ENCODE results near the gene CNTN4. TPM values are rescaled to one million over a fixed set of nuclear protein-coding genes. Genes with fewer than 3 reads are reported as not detected.
"Not testable (repeated sequence)": the region's sequence is repeated elsewhere in the genome, so short reads cannot be mapped to it uniquely, and the experiment has no call there.

CNTN4 gene
- total RNA-seq, 1 donor from 2014 or later = not detected

- not testable (repeated sequence) for H3K27me3 Mint-ChIP-seq (ENCODE audit: low read depth, unreplicated experiment); H3K36me3 Mint-ChIP-seq (ENCODE audit: low read depth, unreplicated experiment); H3K27ac Mint-ChIP-seq (ENCODE audit: unreplicated experiment); H2AFZ ChIP-seq (ENCODE audit: low read depth, low read length); H3K4me3 ChIP-seq (ENCODE audit: insufficient read depth, low read depth, low read length); H3K9me3 ChIP-seq (ENCODE audit: insufficient read depth, low read depth, low read length); H3K4me3 Mint-ChIP-seq (ENCODE audit: unreplicated experiment); H3K9me3 Mint-ChIP-seq (ENCODE audit: unreplicated experiment); FAIRE-seq; H3K4me1 Mint-ChIP-seq (ENCODE audit: low read depth, unreplicated experiment); H3K4me2 ChIP-seq (ENCODE audit: low read length); H3K4me1 ChIP-seq (ENCODE audit: insufficient read depth, low read length); H3K36me3 ChIP-seq (ENCODE audit: insufficient read depth, low read length); H4K20me1 ChIP-seq (ENCODE audit: insufficient read depth, low read length); DNase-seq (ENCODE audit: low read depth); H3K27ac ChIP-seq (ENCODE audit: low read depth, low read length); H3K79me2 ChIP-seq (ENCODE audit: insufficient read depth, low read length); H3K27me3 ChIP-seq (ENCODE audit: insufficient read depth, low read length); H3K9ac ChIP-seq (ENCODE audit: low read length)
These were observed 436.1 kb downstream of the CNTN4 start for GRCh38 chr3:2534767-2535166.

DNA sequence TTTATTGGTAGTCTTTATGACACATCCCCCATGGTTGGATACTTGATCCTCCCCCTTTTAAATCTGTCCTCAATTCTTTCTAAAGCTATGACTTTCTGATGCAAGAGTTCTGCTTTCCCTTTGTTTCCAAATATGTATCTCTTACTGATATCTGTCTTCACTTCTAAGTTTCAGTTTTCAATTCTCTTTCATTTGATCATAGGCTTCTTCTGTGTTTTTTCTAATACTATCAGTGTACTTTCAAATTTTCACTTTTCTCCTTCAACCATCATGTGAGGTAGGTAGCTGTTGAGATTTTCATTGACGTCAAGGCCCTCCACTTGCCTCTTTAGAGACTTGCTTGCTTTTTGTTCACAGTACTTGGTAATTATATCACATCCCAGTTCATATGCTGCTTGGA lies 436.5 kb downstream of the CNTN4 start:
- peaks cover 2% of the 10 kb centered on the region for H3K9me3 Mint-ChIP-seq (ENCODE audit: unreplicated experiment)
- Histone ChIP-seq H3K36me3 (ENCODE audit: insufficient read depth, low read length) (no peaks in the 10 kb centered on the region), H3K27me3 (ENCODE audit: insufficient read depth, low read length) (no peaks in the 10 kb centered on the region), H2AFZ (ENCODE audit: low read depth, low read length) (no peak overlapping the region), H3K9ac (ENCODE audit: low read length) (no peak overlapping the region), H4K20me1 (ENCODE audit: insufficient read depth, low read length) (no peaks in the 10 kb centered on the region), H3K4me2 (ENCODE audit: low read length) (no peak overlapping the region), H3K27ac (ENCODE audit: low read depth, low read length) (no peak overlapping the region), H3K79me2 (ENCODE audit: insufficient read depth, low read length) (no peaks in the 10 kb centered on the region), H3K4me3 (ENCODE audit: insufficient read depth, low read depth, low read length) (no peak overlapping the region), H3K9me3 (ENCODE audit: insufficient read depth, low read depth, low read length) (peaks cover 2% of the 10 kb centered on the region), H3K4me1 (ENCODE audit: insufficient read depth, low read length) (no peaks in the 10 kb centered on the region)
- no peak for FAIRE-seq
- no peak for TF ChIP-seq CTCF (IDR thresholded peaks at IDR 0.05; ENCODE audit: insufficient read depth, low read depth, low read length)
- no peak for TF ChIP-seq EZH2 (IDR thresholded peaks at IDR 0.05; ENCODE audit: insufficient read depth, low read length)
- H3K4me1 Mint-ChIP-seq (ENCODE audit: low read depth, unreplicated experiment) = no peaks in the 10 kb centered on the region
- H3K27ac Mint-ChIP-seq (ENCODE audit: unreplicated experiment) = no peak overlapping the region
- no peak overlapping the region for H3K4me3 Mint-ChIP-seq (ENCODE audit: unreplicated experiment)
- H3K36me3 Mint-ChIP-seq (ENCODE audit: low read depth, unreplicated experiment) = no peaks in the 10 kb centered on the region
- DNase-seq (ENCODE audit: low read depth) = no peak
- no peaks in the 10 kb centered on the region for H3K27me3 Mint-ChIP-seq (ENCODE audit: low read depth, unreplicated experiment)

GRCh38 chr3:2536575-2536974 lies 437.9 kb downstream of the CNTN4 start:
- Mint-ChIP-seq H3K36me3 (ENCODE audit: low read depth, unreplicated experiment) (no peaks in the 10 kb centered on the region), H3K4me1 (ENCODE audit: low read depth, unreplicated experiment) (no peaks in the 10 kb centered on the region), H3K27ac (ENCODE audit: unreplicated experiment) (no peak overlapping the region), H3K9me3 (ENCODE audit: unreplicated experiment) (peaks cover 2% of the 10 kb centered on the region), H3K27me3 (ENCODE audit: low read depth, unreplicated experiment) (no peaks in the 10 kb centered on the region), H3K4me3 (ENCODE audit: unreplicated experiment) (no peak overlapping the region)
- TF ChIP-seq CTCF (IDR thresholded peaks at IDR 0.05; ENCODE audit: insufficient read depth, low read depth, low read length) (no peak), EZH2 (IDR thresholded peaks at IDR 0.05; ENCODE audit: insufficient read depth, low read length) (no peak)
- no peaks in the 10 kb centered on the region for H3K27me3 ChIP-seq (ENCODE audit: insufficient read depth, low read length)
- no peaks in the 10 kb centered on the region for H3K4me1 ChIP-seq (ENCODE audit: insufficient read depth, low read length)
- no peaks in the 10 kb centered on the region for H3K79me2 ChIP-seq (ENCODE audit: insufficient read depth, low read length)
- H3K9me3 ChIP-seq (ENCODE audit: insufficient read depth, low read depth, low read length) = peaks cover 2% of the 10 kb centered on the region
- no peak overlapping the region for H3K4me2 ChIP-seq (ENCODE audit: low read length)
- no peak overlapping the region for H3K9ac ChIP-seq (ENCODE audit: low read length)
- H2AFZ ChIP-seq (ENCODE audit: low read depth, low read length) = no peak overlapping the region
- no peaks in the 10 kb centered on the region for H3K36me3 ChIP-seq (ENCODE audit: insufficient read depth, low read length)
- H3K27ac ChIP-seq (ENCODE audit: low read depth, low read length) = no peak overlapping the region
- H4K20me1 ChIP-seq (ENCODE audit: insufficient read depth, low read length) = no peaks in the 10 kb centered on the region
- FAIRE-seq (no peak), DNase-seq (ENCODE audit: low read depth) (no peak)
- H3K4me3 ChIP-seq (ENCODE audit: insufficient read depth, low read depth, low read length) = no peak overlapping the region
